BE2C (cell line): Measurements from ENCODE around the gene RNU6-9.

Source experiments
- DNase-seq: peaks from one replicate; pipeline ENCODE4 v3.0.0-alpha.2; 2020
- H3K27me3 ChIP-seq: fragments of 250-450 bp; sonication (Bioruptor Pico); 2 replicates; pipeline ENCODE4 v1.5.1; 2020; ENCODE audit warnings: mild to moderate bottlenecking
- H3K36me3 ChIP-seq: fragments of 250-450 bp; sonication (Bioruptor Pico); 2 replicates; pipeline ENCODE4 v1.5.1; 2020; ENCODE audit warnings: mild to moderate bottlenecking
- H3K4me1 ChIP-seq: fragments of 250-450 bp; sonication (Bioruptor Pico); 2 replicates; pipeline ENCODE4 v1.5.1; 2020
- H3K4me3 ChIP-seq: 2 replicates; pipeline ENCODE4 v1.5.1; 2011; ENCODE audit warnings: low read depth, low read length
- H3K9me3 ChIP-seq: fragments of 250-450 bp; sonication (Bioruptor Pico); 2 replicates; pipeline ENCODE4 v1.5.1; 2020
- CTCF ChIP-seq: IDR thresholded peaks from 2 replicates; pipeline ENCODE4 v1.5.1; 2012; ENCODE audit warnings: mild to moderate bottlenecking, low read depth, low read length

The RNU6-9 gene

DNA sequence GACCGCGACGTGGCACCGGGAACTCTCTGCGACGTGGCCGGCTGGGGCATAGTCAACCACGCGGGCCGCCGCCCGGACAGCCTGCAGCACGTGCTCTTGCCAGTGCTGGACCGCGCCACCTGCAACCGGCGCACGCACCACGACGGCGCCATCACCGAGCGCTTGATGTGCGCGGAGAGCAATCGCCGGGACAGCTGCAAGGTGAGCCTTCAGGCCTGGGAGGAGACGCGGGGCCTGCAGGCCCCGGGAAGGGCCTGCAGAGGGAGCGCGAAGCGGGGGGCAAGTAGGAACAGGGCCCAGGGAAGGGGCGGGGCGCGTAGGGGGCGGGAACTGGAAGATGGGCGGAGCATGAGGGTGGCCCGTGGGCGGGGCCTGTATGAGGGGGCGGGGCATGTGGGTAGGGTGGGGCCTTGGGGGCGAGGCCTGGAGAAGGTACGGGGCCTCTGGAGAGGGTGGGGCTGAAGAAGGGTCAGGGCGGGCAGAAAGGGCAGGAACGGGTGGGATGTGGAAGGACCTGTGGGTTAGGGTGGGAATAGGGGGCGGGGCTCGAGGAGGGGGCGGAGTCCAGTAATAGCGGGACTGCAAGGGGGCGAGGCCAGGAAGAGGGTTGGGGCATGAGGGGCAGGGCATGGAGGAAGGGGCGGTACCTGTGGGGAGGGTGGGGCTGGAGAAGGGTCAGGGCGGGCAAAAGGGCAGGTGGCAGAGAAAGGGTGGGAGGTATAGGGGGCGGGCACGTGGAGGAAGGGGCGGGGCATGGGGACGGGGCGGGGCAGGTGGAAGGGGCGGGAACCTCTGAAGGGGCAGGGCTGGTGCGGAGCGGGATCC lies 31.3 kb upstream of the RNU6-9 start:
- H3K9me3 ChIP-seq: peaks cover 3% of the 10 kb centered on the region; the same call in 1 of the 2 replicates
- 0 out of 2 replicates have a peak, but pooled peaks cover 2% of the 10 kb centered on the region for H3K4me1 ChIP-seq
- peaks cover 28% of the 10 kb centered on the region for H3K27me3 ChIP-seq
- peak; percentile 80 for DNase-seq
- TF ChIP-seq CTCF: no peak
- no peaks in the 10 kb centered on the region for H3K36me3 ChIP-seq
- no peak overlapping the region for H3K4me3 ChIP-seq

DNA sequence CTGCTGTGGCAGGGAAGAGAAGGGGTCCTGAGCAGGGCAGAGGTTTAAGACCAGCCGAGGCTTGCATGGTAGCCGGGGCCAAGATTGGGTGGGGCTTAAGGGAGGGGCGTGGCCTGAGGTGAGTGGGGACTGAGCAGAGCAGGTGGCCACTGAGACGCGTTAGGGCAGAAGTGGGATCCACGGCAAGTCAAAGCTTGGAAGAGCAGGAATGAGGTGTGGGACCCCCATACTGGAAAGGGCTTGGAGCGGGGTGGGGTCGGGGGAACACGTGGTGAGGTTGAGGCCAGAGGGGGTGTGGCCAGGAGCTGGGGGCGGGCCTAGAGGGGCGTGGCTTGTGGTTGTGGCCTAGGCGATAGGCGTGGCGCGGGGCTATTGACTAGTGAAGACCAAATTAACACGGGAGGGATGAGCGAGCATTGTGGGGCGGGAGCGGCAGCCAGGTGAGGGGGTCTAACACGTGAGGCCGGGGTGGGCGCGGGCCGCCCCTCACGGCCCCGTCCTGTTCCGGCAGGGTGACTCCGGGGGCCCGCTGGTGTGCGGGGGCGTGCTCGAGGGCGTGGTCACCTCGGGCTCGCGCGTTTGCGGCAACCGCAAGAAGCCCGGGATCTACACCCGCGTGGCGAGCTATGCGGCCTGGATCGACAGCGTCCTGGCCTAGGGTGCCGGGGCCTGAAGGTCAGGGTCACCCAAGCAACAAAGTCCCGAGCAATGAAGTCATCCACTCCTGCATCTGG lies 30.5 kb upstream of the RNU6-9 start:
- peaks cover 28% of the 10 kb centered on the region for H3K27me3 ChIP-seq
- H3K4me1 ChIP-seq: 0 out of 2 replicates have a peak, but pooled peaks cover 2% of the 10 kb centered on the region
- DNase-seq: peak; percentile 70
- no peak for TF ChIP-seq CTCF
- H3K4me3 ChIP-seq: no peak overlapping the region
- H3K36me3 ChIP-seq: no peaks in the 10 kb centered on the region; the same call in 1 of the 2 replicates
- H3K9me3 ChIP-seq: peaks cover 3% of the 10 kb centered on the region; the same call in 1 of the 2 replicates

DNA sequence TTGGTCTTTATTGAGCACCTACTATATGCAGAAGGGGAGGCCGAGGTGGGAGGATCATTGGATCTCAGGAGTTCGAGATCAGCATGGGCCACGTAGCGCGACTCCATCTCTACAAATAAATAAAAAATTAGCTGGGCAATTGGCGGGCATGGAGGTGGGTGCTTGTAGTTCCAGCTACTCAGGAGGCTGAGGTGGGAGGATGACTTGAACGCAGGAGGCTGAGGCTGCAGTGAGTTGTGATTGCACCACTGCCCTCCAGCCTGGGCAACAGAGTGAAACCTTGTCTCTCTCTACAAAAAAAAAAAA lies 30.0 kb upstream of the RNU6-9 start:
- H3K9me3 ChIP-seq: peaks cover 3% of the 10 kb centered on the region; the same call in 1 of the 2 replicates
- peaks cover 5% of the 10 kb centered on the region; the same call in 1 of the 2 replicates for H3K36me3 ChIP-seq
- no peak for DNase-seq
- H3K4me3 ChIP-seq: no peak overlapping the region
- 0 out of 2 replicates have a peak, but pooled peaks cover 2% of the 10 kb centered on the region for H3K4me1 ChIP-seq
- H3K27me3 ChIP-seq: peaks cover 28% of the 10 kb centered on the region
- TF ChIP-seq CTCF: no peak

GRCh38 chr19:866769-867300 lies 26.4 kb upstream of the RNU6-9 start:
- no peaks in the 10 kb centered on the region; the same call in 1 of the 2 replicates for H3K27me3 ChIP-seq
- H3K36me3 ChIP-seq: peaks cover 11% of the 10 kb centered on the region; the same call in 1 of the 2 replicates
- H3K4me3 ChIP-seq: no peak overlapping the region
- TF ChIP-seq CTCF: no peak
- no peaks in the 10 kb centered on the region for H3K9me3 ChIP-seq
- DNase-seq: no peak
- H3K4me1 ChIP-seq: peaks cover 7% of the 10 kb centered on the region

GRCh38 chr19:867301-867793 lies 25.9 kb upstream of the RNU6-9 start:
- H3K9me3 ChIP-seq: no peaks in the 10 kb centered on the region
- H3K27me3 ChIP-seq: no peaks in the 10 kb centered on the region; the same call in 1 of the 2 replicates
- H3K4me1 ChIP-seq: peaks cover 12% of the 10 kb centered on the region
- no peak for TF ChIP-seq CTCF
- no peak for DNase-seq
- H3K36me3 ChIP-seq: peaks cover 11% of the 10 kb centered on the region
- H3K4me3 ChIP-seq: no peak overlapping the region
